Measurements from ENCODE around the gene TNRC6A.
"Not testable (repeated sequence)": the region's sequence is repeated elsewhere in the genome, so short reads cannot be mapped to it uniquely, and the experiment has no call there.

The TNRC6A gene

DNA sequence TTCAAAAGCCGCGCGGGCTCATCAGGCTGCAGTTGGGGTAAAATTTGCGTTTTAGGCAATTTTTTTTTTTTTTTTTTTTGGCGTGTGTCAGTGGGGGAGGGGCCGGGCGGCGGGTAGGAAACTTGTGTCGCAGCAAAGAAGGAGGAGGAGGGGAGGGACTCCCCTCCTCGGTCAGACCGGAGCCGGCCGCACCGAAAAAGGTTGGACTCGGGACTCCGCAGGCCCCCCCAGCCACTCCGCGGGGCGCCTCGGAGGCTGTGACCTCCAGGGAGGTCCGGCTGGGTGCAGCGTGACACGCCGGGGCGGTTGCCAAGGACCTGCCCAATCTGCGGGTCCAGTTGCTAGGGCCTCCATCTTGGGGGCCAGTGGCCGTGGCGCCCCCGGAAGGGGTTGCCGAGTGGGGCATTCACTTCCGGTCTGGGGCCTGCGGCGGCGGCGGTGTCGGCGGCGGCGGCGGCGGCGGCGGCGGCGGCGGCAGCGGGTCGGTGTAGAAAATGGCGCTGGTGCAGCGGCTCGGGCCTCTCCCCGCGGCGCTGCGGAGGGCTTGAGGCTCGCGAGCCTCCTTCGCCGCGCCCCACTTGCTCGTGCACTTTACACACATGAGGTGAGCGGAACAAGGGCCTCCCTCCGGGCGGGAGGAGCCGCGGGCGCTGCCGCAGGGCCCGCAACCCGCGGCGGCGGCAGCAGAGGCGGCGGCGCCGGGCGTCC is at the start of gene TNRC6A:
Gene TNRC6A (plus strand): TSS at position 409 of the 708 bp plus-strand sequence. CDS start 191 bp downstream, at position 600.
- DNase-seq: peak; percentile 87

- DNase-seq: no peak
Observed at GRCh38 chr16:24681793-24682192, 47.7 kb upstream of the TNRC6A start.

- DNase-seq: no peak
Observed at GRCh38 chr16:24683250-24683649, 46.2 kb upstream of the TNRC6A start.

DNA sequence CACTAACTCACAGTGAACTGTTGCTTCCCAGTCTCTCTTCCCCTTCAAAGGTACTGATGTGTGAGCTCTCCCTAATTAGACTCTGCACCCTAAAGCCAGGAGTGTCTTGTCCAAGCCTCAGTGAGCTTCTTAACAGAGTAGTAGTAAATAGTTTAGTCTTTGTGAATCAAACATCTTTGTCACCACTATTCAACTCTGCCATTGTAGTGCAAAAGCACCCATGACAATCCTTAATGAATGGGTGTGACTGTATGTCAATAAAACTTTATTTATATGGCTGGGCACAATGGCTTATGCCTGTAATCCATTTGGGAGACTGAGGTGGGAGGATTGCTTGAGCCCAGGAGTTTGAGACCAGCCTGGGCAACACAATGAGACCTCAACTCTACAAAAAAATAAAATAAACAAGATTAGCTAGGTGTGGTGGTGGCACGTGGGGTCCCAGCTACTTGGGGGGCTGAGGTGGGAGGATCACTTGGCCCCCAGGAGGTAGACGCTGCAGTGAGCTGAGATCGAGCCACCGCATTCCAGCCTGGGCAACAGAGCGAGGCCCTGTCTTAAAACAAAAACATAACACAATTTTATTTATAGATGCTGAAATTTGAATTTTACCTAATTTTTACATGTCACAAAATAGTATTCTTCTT is 45.5 kb upstream of the TNRC6A start:
- DNase-seq: no peak

GRCh38 chr16:24685539-24686432 is 43.7 kb upstream of the TNRC6A start:
- DNase-seq: peak; percentile 26

GRCh38 chr16:24686678-24687077 is 42.8 kb upstream of the TNRC6A start:
- DNase-seq: no peak

GRCh38 chr16:24688359-24688758 is 41.1 kb upstream of the TNRC6A start:
- no peak for DNase-seq

DNA sequence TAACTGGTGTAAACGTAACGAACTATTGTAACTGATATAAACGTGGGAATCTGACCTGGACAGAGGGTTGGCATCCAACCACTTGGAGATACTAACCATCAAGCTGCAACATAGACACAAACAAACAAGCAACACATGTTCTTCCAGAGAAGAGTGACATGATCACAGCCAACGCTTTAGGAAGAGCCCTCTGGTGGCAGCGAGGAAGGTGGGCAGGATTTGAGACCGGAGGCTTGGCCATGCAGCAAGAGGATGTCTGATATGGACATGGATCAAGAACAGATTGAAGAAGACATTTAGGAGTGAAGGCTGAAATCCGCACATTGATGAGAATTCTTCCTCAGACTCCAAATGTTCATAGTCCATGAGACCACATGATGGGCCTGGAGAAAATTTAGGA is 40.3 kb upstream of the TNRC6A start:
- DNase-seq: peak; percentile 53

DNA sequence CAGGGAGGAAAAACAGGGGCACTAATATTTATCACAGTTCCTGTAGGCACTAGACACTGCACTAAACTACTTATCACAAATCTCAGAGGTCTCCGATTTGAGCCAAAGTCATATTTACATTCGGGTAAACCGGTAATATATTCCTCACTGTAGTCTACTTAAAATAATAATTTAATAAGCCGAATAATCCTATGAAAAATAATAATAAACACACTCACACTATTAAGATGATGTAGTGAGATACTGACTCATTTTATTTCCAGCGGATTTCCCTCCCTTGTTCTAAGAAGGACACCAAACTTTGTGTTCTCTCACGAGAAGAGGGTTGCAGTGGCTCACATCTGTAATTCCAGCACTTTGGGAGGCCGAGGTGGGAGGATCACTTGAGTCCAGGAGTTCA is 36.6 kb upstream of the TNRC6A start:
- DNase-seq: no peak

- no peak for DNase-seq
Observed at GRCh38 chr16:24694931-24695330, 34.5 kb upstream of the TNRC6A start.

DNA sequence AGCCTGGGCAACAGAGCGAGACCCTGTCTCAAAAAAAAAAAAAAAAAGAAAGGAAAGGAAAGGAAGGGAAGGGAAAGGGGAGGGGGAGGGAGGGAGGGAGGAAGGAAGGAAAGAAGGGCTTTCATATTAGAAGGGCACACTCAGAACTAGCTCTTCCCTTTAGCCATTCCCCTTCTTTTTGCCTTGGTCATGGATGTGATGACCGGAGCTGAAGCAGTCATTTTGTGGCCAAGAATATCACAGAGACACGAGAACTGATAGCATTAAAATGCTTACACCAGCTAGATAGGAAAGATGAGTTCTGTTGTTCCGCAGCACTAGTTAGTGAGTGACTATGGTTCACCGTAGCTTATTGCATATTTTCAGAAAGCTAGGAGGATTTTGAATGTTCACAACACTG is 32.8 kb upstream of the TNRC6A start:
- no peak for DNase-seq

DNA sequence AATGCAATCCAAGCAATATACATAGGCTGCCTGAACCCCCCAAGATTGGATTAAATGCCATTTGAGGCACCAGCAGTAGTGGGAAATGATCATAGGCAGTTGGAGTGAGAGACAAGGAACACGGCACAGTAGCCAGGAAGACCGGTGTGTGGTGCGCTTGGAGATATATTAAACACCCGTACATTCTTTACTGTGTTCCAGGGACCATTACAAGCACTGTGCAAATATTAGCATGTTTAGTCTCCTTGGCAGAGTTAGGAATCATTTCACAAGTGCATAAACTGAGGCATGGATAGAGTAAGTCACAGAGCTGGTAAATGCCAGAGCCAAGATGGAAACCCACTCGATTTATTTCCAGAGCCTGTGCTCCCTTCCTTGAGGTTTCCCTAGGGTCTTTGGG is 31.1 kb upstream of the TNRC6A start:
- DNase-seq: no peak

DNA sequence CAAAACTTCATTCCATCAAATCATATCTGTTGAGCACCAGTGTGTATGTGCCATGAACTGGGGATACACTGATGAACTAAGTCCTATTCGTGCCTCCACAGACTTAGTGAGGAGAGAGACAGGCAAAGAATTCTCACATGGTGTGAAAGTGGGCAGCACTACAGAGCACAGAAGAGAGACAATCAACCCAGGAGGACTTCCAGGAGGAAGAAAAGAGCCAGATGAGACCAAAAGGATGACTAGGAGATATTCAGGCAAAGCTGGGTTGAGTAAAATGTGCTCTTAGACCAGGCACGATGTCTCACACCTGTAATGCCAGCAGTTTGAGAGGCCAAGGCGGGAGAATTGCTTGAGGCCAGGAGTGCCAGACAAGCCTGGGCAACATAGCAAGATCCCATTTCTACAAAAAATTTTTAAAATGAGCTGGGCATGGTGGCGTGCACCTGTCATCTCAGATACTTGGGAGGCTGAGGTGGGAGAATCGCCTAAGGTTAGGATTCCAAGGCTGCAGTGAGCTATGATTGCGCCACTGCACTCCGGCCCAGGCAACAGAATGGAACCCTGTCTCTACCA is 30.2 kb upstream of the TNRC6A start:
- no peak for DNase-seq

DNA sequence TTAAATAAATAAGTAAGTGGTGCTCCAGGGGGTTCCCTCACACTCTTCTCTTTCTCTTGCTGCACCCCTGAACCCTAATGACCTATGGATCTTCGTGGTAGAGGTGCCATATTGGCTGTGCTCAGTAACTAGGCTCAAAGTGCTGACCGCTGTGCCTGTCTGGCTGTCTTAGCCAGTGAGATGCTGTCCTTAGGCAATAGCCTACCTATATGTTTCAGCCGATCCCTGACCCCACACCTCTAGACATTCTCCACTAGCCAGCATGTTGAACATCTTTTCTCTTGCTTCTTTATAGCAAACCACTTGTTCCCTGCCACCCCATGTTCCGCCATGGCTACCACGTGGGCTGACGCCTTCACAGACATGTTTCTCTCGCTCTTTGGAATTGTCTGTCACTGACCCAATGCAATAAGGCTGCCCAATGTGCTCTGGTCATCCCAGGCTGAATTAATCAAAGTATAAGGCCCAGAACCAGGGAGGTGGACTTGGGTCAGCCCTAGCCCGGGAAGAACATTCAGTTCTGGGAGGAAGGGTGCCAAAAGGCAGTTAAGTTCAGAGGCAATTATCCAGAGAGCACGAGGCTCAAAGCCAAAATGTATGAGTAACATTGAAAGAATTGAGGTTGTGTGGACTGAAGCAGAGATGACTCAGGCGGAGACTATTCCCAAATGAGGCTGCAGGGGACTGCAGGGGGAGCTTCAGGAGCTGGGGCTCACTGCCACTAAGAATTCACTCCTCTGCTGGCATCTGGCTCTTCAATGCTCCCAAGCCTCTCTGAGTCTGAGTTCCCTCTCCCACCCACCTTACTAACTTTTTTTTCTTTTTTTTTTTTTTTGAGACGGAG is 28.7 kb upstream of the TNRC6A start:
- DNase-seq: no peak

- no peak for DNase-seq
Observed at GRCh38 chr16:24701521-24701951, 27.9 kb upstream of the TNRC6A start.

- not testable (repeated sequence) for DNase-seq
Observed at GRCh38 chr16:24707760-24708159, 21.7 kb upstream of the TNRC6A start.

- DNase-seq: no peak
Observed at GRCh38 chr16:24713379-24713778, 16.1 kb upstream of the TNRC6A start.

DNA sequence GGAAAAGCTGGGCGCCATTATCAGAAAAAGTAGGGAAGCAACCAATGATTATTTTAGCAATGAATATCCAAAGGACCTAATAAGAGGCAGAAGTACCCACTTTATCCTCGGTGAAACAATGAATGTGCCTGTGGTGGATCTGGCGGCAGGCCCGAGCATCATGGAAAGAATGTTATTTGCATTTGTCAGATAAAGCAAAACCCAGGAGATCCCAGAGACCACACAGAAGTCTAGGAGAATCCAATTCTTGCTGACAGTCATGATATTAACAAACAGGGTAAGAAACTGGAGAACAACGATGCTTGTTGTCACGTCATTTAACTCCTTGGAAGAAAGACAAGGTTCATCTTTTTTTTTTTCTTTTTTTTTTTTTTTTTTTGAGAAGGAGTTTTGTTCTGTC is 12.0 kb upstream of the TNRC6A start:
- DNase-seq: no peak

DNA sequence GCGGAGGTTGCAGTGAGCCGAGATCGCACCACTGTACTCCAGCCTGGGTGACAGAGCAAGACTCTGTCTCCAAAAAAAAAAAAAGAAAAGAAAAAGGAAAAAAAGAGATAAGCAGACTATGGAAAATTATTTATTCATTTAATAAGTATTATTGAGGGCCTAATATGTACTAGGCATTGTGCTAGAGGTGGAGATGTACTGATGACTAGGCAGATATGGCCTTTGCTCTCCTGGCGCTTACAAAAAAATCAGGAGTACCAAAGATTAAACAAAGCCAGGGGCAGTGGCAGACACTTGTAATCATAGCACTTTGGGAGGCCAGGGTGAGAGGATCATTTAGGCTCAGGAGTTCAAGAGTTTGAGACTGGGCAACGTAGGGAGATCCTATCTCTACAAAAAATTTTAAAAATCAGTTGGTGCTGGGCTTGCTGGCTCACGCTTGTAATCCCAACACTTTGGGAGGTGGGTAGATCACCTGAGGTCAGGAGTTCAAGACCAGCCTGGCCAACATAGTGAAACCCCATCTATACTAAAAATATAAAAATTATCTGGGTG is 10.4 kb upstream of the TNRC6A start:
- no peak for DNase-seq

- DNase-seq: no peak
Observed at GRCh38 chr16:24721830-24722238, 7.6 kb upstream of the TNRC6A start.

DNA sequence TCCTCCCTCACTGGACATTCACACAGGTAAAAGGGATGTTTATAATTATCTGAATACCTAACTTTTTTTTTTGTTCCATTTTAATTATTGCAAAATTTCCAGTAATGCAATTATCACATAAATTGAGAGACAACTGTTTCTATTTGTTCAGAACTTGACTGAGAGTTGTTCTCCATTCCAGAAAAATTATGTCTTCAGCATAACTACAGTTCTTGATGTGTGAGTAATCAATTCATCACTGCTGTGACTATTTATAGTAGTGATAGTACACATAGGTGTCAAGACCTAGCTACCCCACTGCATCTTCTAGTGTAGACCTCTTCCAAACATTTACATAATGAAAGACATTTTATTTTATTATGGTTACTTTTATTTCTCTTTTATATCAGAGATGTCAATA is 5.8 kb upstream of the TNRC6A start:
- DNase-seq: no peak

DNA sequence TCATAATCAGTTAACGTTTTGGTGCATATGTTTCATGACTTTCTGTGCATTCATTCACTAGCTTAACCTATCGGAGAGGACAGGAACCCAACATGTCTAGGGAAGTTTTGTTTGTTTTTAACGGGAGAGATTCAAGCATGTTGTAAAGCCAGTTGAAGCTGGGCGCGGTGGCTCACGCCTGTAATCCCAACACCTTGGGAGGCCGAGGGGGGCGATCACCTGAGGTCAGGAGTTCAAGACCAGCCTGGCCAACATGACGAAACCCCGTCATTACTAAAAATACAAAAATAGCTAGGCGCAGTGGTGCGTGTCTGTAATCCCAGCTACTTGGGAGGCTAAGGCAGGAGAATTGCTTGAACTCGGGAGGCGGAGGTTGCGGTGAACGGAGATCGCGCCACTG is 1.4 kb upstream of the TNRC6A start:
- DNase-seq: no peak
